Limb (tissue), 2 donors: ENCODE results near the gene ANXA8L1.
"Not testable (repeated sequence)": the region's sequence is repeated elsewhere in the genome, so short reads cannot be mapped to it uniquely, and the experiment has no call there.

ENCODE experiments used
- DNase-seq, 2 donors: peaks; one replicate each; pipeline ENCODE4 v3.0.0-alpha.2; 2016; ENCODE audit errors: extremely low spot score in 2 of 2

The ANXA8L1 gene, protein sequence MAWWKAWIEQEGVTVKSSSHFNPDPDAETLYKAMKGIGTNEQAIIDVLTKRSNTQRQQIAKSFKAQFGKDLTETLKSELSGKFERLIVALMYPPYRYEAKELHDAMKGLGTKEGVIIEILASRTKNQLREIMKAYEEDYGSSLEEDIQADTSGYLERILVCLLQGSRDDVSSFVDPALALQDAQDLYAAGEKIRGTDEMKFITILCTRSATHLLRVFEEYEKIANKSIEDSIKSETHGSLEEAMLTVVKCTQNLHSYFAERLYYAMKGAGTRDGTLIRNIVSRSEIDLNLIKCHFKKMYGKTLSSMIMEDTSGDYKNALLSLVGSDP

GRCh38 chr10:46375406-46375805 lies at the start of gene ANXA8L1:
ANXA8L1 (plus strand) TSS chr10:46375776; CDS start chr10:46375852, 76 bp downstream.
- not testable (repeated sequence) for DNase-seq

- no peak for DNase-seq
Measured at GRCh38 chr10:46326066-46326465, 49.5 kb upstream of the ANXA8L1 start.

DNA sequence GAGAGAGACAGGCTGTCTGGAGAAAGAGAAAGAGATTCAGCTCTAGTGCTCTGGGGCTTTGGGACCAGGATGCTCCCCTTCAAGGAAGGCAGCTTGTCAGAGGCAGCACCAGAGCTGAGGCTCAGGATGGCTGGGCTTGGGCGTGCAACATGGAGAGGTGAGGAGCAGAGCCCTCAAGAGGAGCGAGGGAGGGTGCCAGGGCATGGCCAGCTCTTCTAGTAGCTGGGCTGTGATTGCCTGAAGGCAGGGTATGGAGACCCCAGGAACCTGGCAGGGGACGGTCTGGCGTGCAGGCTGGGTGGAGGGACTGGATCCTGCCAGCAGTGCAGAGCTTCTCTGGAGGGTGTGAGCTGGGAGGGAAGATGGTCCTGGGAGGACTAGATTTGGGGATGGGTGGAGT lies 48.6 kb upstream of the ANXA8L1 start:
- no peak for DNase-seq

- no peak for DNase-seq
Measured at GRCh38 chr10:46327685-46328084, 47.9 kb upstream of the ANXA8L1 start.

GRCh38 chr10:46328853-46329689 lies 46.5 kb upstream of the ANXA8L1 start:
- DNase-seq: peak in 1 of 2 donors; percentile 21

DNA sequence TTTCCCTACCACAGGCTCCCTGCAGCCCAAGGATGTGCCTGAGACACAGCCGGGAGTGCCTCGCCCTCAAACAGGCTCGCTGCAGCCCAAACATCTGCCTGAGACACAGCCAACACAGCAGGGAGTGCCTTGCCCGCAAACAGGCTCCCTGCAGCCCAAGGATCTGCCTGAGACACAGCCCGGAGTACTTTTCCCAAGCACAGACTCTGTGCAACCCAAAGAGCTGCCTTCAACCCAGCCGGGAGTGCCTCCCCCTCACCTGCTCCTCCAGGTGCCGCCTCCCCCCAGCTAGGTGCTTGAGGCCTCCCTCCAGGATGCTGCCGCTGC lies 45.9 kb upstream of the ANXA8L1 start:
- DNase-seq: peak in 1 of 2 donors; percentile 26

DNA sequence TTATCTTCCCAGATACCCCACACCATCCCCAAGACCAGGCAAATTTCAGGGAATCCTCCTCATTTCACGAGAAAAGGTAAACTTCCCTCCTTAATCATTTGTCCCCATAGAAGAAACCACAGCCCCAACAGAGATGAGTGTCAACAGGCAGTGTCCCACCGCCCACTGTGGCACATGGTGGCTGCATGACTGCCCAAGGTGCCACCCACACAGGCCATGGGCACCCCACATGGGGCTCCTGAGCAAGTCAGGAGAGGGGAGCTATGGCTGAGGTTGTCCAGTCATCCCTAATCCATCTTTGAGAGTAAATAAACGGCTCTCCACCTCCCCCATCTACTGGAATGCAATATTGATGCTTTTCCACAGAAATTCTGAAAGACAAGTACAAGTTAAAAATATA lies 44.7 kb upstream of the ANXA8L1 start:
- no peak for DNase-seq

DNA sequence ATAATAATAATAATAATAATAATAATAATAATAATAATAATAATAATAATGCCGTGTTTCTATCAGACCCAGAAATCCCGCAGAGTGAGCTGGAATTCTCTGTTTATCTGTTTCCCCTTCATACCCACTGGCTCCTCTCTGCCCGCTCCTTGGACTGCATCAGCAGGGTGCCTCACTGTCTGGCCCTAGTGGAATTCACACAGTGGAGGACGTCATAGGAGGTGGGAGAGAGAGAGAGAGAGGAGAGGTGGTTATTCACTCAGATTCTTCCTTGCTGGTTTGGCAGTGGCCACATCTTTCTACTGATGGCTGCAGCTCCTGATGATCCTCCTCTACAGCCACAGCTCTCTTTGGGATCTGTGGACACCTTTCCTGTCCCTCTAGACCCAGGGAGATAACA lies 10.1 kb upstream of the ANXA8L1 start:
- not testable (repeated sequence) for DNase-seq

GRCh38 chr10:46367209-46367608 lies 8.4 kb upstream of the ANXA8L1 start:
- not testable (repeated sequence) for DNase-seq

- DNase-seq: not testable (repeated sequence)
Measured at GRCh38 chr10:46367666-46368240, 7.8 kb upstream of the ANXA8L1 start.

DNA sequence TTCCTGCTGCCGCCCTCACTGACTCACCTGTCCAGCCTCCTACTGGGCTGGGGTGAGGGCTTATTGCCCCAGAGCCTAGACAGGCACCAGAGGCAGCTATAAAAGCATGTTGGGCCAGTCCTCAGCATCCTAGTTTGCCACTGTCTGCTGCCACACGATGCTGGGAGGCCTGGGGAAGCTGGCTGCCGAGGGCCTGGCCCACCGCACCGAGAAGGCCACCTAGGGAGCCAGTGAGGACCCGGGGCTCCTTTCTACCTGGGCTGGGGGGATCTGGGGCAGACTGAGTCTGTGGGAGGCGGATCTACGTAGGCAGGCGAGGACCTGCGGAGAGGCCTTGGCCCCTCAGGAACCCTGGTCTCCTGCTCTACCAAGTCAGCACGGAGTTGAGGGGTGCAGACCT lies 6.6 kb upstream of the ANXA8L1 start:
- not testable (repeated sequence) for DNase-seq

GRCh38 chr10:46374410-46374809 lies 1.2 kb upstream of the ANXA8L1 start:
- not testable (repeated sequence) for DNase-seq

- not testable (repeated sequence) for DNase-seq
Measured at GRCh38 chr10:46377022-46377421, 1.4 kb downstream of the ANXA8L1 start.

DNA sequence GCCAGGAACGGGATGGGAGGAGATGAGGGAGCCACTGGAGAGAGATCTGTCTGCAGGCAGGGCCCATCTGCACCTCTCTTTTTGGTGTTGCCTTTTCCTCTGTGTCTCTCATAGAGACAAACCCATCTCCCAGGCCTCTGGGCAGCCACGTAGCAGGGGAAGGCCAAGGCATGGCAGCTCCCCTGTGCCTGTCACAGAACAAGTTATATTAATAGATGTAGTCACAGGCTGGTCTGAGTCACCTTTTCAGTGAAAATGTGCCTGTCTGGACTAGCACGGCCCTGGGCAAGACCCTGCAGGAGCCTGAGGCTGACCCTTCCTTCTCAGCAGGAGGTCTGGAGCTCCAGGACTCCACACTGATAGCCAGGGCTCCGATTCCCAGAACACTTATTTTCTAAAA lies 2.1 kb downstream of the ANXA8L1 start:
- not testable (repeated sequence) for DNase-seq

- not testable (repeated sequence) for DNase-seq
Measured at GRCh38 chr10:46378108-46378507, 2.5 kb downstream of the ANXA8L1 start.

GRCh38 chr10:46379233-46379848 lies 3.8 kb downstream of the ANXA8L1 start:
- not testable (repeated sequence) for DNase-seq

DNA sequence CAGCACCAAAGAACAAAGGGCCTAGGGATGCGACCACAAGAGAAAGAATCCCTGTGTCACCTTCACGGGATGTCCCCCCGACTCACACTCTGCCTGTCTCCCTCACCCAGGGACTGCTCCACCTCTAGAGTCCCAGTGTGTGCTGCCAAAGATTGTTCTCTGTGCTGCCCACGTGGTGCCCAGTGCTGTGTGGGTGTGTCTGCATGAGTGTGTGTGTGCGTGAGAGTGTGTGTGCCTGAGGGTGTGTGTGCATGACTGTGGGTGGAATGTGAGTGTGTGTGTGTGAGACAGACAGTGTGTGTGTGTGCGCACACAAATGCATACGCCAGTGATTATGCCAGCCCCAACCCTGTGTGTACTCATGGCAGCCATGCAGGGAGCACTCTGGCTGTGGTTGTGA lies 10.3 kb downstream of the ANXA8L1 start:
- DNase-seq: not testable (repeated sequence)

DNA sequence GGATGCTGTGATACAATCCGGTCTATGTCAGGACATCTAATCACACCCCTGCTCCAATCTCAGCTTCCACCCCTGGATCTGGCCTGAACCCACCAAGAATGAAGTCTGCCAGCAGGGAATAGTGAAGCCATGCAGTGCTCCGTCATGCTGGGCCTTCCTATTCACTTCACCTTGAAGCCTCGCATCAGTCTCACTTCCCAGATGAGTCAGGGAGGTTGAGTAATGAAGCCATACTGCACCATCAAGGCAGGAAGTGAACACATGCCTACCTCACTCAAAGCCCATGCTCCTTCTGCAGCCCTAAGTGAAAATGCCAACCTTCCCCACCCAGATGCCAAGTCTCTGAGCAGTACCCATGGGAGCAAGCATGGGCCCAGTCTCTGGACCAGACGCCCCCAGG lies 11.1 kb downstream of the ANXA8L1 start:
- DNase-seq: not testable (repeated sequence)

DNA sequence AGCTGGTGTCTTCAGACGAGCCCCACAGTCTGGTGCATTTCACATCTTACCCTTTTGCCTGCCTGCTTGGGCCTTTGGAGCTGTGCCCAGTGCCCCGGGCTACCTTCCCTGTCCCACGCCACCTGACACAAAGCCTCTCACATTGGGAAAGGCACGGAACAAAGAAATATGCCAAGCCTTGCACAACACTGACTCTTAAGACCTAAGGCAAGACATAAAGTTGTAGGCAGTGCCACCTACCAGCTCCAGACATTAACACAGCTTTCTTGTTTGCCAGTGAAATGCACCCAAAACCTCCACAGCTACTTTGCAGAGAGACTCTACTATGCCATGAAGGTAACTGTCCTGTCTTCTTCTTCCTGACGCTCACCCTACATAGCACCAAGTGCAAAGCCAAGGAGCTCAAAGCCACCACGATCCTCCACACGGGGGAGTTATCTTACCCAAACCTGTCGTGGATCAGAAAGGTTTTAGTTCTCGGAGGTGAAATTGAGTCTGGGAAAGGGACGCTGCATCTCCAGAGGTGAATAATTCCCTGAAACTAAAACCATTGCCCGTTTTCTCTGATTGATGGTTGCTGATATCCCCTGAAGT lies 11.8 kb downstream of the ANXA8L1 start:
- DNase-seq: not testable (repeated sequence)

DNA sequence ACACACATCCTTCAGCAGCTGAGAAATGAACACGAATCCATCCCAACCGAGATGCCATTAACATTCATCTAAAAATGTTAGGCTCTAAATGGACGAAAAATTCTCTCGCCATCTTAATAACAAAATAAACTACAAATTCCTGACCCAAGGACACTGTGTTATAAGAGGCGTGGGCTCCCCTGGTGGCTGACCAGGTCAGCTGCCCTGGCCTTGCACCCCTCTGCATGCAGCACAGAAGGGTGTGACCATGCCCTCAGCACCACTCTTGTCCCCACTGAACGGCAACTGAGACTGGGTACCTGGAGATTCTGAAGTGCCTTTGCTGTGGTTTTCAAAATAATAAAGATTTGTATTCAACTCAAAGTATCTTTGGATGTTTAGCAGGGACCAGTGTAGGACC lies 15.8 kb downstream of the ANXA8L1 start:
- DNase-seq: not testable (repeated sequence)
